WI38 (cell line): ENCODE results near the gene MEN1.

ENCODE experiments used
- H3K4me3 ChIP-seq: 2 replicates; pipeline ENCODE4 v1.5.1; 2011; ENCODE audit warnings: low read depth, mild to moderate bottlenecking, control low read depth, low read length
- TF ChIP-seq, protein P1 (sequence below): IDR thresholded peaks from 2 replicates; pipeline ENCODE4 v1.5.1; 2012; ENCODE audit warnings: low read depth, mild to moderate bottlenecking, control low read depth, low read length

The MEN1 gene

DNA sequence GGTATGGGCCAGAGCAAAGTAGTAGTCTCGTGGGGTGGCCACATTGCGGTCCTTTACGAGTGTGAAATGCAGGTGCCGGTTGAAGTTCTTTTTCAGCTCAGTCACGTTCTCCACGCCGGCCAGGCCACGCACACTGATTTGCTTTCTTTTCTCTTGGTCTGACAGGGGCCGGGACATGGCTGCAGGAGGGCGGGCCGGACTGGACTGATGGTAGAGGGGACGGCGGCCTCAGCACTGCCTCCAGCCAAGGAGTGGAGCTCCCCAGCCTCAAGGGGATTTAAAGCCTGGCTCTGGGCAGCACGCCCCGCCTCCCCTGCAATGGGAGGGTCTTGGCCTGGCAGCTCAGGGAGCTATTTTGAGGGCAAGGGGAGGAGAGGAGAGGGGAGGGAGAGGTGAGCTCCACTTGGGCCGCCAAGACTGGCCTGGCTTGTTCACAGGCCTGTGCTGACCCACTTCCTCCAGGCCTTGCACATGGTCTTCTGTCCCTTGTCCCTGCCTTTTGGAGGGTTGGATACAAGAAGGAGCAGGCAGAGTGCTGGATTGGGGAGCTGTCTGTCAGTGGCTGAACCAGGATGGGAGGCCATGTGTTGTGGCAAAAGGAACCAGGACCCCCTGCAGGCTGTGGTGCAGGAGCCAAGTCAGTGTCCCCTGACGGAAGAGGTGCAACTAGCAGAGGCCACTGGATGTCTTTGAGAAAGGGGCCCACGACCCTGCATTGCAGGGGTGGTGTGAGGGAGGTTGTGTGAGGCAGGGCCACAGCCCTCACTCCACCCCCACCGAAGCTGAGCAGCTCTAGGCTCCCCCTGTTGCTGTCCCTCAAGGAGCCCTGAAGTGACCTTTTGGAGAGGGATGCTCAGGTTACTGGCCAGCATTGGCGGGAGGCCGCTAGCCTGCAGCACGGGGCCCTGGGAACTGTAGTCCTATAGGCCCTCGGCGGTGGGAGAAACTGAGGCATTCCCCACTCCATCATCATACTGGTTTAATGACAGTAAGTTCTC lies 50.3 kb downstream of the MEN1 start, which contains the start of gene PYGM:
PYGM (minus strand) TSS at position 253 of the 998 bp plus-strand sequence; CDS start at position 177, 76 bp downstream.
- TF ChIP-seq, protein P1, sequence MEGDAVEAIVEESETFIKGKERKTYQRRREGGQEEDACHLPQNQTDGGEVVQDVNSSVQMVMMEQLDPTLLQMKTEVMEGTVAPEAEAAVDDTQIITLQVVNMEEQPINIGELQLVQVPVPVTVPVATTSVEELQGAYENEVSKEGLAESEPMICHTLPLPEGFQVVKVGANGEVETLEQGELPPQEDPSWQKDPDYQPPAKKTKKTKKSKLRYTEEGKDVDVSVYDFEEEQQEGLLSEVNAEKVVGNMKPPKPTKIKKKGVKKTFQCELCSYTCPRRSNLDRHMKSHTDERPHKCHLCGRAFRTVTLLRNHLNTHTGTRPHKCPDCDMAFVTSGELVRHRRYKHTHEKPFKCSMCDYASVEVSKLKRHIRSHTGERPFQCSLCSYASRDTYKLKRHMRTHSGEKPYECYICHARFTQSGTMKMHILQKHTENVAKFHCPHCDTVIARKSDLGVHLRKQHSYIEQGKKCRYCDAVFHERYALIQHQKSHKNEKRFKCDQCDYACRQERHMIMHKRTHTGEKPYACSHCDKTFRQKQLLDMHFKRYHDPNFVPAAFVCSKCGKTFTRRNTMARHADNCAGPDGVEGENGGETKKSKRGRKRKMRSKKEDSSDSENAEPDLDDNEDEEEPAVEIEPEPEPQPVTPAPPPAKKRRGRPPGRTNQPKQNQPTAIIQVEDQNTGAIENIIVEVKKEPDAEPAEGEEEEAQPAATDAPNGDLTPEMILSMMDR, result no peak
- no peak within 1 kb of the TSS for H3K4me3 ChIP-seq

DNA sequence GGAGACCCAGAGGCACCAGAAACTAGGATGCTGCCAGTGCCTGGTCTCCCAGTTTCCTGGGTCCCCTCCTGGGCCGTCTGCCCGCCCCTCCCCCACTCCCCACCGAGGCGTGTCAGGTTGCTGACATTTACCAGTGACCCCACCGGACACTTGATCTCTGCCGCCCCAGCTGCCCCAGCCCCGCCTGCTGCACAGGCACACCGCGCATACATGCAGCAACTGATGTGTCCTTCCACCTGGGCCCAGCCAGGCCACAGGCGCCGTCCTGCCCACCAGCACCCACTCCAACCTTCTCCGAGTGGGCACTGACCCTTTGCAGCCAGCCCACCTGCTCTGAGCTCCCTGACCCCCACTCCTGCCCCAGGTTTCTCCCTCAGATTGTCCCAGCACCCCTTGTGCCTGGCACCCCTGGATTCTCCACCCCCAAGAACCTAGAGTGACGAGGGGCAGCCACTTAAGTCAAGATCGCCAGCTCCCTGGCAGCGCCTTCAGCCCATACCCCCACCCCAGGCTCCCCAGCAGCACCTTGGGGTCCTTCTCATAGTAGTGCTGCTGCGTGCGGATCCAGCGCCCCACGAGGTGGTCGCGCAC lies 51.1 kb downstream of the MEN1 start:
- TF ChIP-seq, protein P1, result no peak
- no peak overlapping the region for H3K4me3 ChIP-seq

DNA sequence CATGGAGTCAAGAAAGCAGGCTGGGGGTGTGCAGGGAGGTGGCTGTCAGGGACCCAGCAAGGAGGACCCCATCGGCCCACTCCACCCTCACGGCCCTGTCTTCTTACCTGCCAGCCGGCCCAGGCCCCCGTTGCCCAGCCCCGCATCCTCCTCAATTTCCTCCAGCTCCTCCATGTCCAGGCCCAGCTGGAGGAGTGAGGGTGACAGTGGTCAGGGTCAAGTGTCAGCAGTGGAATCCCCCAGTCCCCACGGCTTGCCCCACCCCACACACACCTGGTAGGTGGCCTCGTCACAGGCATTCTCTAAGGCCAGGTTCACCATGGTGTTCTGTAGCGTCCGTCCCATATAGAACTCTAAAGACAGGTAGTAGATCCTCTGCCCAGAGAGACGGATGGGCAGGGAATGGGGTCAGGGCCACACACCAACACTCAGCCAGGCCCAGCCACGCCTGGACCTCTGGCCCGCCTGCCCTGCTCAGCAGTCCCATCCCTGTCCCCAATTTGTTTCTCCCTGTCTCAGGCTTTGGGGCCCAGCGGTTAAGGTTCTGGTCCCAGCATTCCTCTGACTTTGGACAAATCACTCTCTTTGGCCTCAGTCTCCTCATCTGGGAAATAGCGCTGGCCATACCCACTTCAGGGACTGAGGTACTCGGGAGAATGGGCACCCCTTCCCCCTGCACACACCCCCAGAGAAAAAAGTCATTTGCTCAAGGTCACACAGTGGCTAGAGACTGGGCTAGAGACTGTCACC lies 51.8 kb downstream of the MEN1 start:
- TF ChIP-seq, protein P1, result no peak
- no peak overlapping the region for H3K4me3 ChIP-seq

DNA sequence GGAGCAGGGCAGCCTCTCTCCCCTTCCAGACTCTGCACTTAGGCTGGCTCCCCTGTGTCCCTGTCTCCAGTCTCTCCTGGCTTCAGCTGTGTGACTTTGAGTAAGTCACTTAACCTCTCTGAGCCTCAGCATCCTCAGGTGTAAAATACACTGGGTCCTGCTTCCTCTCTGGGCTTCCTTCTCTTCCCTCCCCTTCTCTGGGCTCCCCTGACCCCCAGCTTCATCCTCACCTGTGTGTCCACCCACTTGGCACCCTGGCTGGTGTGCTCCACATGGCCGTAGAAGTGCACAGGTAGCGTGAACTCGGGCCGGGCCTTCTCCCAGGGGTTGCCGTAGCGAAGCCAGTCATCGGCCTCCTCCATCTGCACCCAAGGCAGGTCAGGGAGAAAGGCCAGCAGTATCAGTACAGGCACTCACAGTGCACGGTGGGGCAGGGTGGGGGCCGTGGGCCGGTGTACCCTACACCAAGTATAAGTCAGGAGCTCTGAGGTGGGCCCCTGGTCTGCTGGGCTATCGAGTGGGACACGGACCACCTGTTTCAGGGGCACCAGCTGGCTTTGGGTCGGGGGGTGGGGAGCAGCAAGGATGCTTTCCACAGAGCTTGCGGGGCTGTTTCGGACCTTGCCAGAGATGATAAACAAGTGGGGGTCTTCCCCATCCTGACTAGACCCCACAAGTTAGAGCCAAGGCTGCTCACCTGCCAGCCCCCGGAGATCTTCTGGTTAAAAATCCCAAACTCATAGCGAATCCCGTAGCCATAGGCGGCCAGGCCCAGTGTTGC lies 52.6 kb downstream of the MEN1 start:
- TF ChIP-seq, protein P1, result no peak
- no peak overlapping the region for H3K4me3 ChIP-seq

DNA sequence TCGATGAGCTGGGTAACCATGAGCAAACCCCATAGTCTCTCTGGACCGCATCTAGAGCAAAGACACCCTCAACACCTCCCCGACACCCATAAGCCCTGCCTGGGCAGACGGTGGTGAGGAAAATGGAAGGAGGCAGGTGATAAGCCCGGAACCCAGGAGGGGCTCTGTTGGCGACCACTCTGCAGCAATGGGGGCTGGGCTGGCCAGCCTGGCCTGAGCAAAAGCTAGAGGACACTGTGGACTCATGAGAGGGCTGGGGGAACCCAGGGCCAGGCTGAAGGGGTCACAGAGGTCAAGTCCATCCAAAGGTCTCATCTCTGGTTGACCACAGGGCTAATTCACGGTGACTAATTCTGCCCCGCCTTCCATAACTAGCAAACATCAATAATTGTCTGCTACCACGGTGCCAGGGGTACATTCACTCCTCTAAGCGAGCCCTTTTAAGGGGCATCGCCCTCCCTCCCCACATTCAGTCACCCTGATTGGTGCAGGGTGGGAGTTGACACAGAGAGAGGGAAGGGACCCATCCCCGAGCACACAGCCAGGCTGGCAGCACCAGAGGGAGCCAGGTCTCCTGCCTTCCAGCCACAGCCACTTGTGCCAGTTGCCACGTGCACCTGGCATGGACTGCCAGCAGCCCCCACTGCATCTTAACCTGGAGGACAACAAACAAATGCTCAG lies 54.5 kb downstream of the MEN1 start:
- TF ChIP-seq, protein P1, result no peak
- H3K4me3 ChIP-seq, result no peak overlapping the region

DNA sequence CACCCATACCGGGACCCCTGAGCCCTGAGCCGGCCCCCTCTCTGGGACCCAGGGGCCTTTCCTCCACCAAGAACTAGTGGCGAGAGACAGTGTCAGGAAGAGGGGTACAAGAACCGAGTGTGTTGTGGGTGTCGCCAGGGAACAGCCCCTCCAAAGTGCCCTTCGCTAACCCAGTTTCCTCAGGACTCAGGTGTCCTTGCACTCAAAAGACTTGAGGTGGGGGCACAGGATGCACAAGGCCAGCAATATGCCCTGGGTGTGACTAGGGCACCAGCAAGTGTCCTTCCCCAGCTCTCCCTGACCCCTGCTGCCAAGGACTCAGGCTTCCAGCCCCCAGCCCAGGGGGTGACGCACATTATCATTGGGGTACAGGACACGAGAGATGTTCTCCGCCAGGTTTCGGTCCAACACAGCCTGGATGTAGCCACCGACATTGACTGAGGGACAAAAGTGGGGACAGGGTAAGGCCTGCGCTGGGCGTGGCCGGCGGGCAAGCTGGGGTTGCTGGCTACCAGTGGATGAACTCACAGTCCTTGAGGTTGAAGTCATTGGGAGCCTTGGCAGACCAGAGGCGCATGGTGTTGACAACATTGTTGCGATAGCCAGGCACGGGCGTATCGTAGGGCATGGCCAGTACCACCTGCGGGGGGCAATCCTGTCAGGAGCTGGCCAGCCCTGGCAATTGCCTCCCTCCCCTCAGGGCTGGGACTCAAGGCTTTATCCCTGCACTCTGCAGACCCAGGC lies 55.3 kb downstream of the MEN1 start:
- H3K4me3 ChIP-seq, result no peak overlapping the region
- TF ChIP-seq, protein P1, result no peak
